ENCODE results near the gene SPDYE17.
"Not testable (repeated sequence)": the region's sequence is repeated elsewhere in the genome, so short reads cannot be mapped to it uniquely, and the experiment has no call there.

DNA sequence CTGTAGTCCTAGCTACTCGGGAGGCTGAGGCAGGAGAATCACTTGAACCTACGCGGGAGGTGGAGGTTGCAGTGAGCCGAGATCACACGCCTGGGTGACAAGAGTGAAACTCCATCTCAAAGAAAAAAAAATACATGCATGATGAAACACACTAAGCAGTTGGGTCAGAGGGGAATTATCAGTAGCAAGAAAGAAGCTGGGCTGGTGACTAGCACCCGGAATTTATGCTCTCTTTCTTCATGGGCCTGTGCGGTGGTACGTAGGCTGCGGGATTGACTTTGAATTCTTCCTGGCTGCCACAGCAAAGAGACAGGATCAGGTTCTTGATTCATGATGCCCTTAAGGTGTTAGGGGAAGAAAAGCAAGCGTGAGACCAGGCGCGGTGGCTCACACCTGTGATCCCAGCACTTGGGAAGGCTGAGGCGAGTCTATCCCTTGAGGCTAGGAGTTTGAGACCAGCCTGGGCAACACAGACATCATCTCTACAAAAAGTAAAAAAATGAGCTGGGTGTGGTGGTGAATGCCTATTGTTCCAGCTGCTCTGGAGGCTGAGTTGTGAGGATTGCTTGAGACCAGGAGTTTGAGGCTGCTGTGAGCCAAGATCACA is 54.3 kb downstream of the SPDYE17 start:
- TF ChIP-seq, protein P1, sequence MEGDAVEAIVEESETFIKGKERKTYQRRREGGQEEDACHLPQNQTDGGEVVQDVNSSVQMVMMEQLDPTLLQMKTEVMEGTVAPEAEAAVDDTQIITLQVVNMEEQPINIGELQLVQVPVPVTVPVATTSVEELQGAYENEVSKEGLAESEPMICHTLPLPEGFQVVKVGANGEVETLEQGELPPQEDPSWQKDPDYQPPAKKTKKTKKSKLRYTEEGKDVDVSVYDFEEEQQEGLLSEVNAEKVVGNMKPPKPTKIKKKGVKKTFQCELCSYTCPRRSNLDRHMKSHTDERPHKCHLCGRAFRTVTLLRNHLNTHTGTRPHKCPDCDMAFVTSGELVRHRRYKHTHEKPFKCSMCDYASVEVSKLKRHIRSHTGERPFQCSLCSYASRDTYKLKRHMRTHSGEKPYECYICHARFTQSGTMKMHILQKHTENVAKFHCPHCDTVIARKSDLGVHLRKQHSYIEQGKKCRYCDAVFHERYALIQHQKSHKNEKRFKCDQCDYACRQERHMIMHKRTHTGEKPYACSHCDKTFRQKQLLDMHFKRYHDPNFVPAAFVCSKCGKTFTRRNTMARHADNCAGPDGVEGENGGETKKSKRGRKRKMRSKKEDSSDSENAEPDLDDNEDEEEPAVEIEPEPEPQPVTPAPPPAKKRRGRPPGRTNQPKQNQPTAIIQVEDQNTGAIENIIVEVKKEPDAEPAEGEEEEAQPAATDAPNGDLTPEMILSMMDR (IDR thresholded peaks at IDR 0.05; ENCODE audit: low read length) = not testable (repeated sequence)
- not testable (repeated sequence) for TF ChIP-seq EZH2 (IDR thresholded peaks at IDR 0.05; ENCODE audit: borderline replicate concordance, low read length)

Data from OCI-LY1 (cell line).